Limb (tissue), 2 donors: ENCODE data around the gene LACTB.
"Not testable (repeated sequence)": the region's sequence is repeated elsewhere in the genome, so short reads cannot be mapped to it uniquely, and the experiment has no call there.

Experiments
- DNase-seq, 2 donors: peaks; one replicate each; pipeline ENCODE4 v3.0.0-alpha.2; 2016; ENCODE audit errors: extremely low spot score in 2 of 2

LACTB gene

GRCh38 chr15:63089260-63090043 lies 32.2 kb upstream of the LACTB start:
- peak in 1 of 2 donors; percentile 73 for DNase-seq

- no peak for DNase-seq
Observed at GRCh38 chr15:63090472-63090871, 31.2 kb upstream of the LACTB start.

- no peak for DNase-seq
Observed at GRCh38 chr15:63090887-63091286, 30.8 kb upstream of the LACTB start.

GRCh38 chr15:63091679-63092446 lies 29.8 kb upstream of the LACTB start:
- DNase-seq = no peak

- DNase-seq = peak; percentile 71 to 88
Observed at GRCh38 chr15:63093486-63094205, 28.0 kb upstream of the LACTB start.

GRCh38 chr15:63094495-63094931 lies 27.1 kb upstream of the LACTB start:
- DNase-seq = no peak

- DNase-seq = no peak
Observed at GRCh38 chr15:63096178-63096577, 25.5 kb upstream of the LACTB start.

- DNase-seq = not testable (repeated sequence)
Observed at GRCh38 chr15:63098901-63099300, 22.8 kb upstream of the LACTB start.

- DNase-seq = not testable (repeated sequence)
Observed at GRCh38 chr15:63099581-63099980, 22.1 kb upstream of the LACTB start.

GRCh38 chr15:63103416-63103815 lies 18.2 kb upstream of the LACTB start:
- no peak for DNase-seq

- DNase-seq = no peak
Observed at GRCh38 chr15:63104727-63105126, 16.9 kb upstream of the LACTB start.

- not testable (repeated sequence) for DNase-seq
Observed at GRCh38 chr15:63105354-63105753, 16.3 kb upstream of the LACTB start.

GRCh38 chr15:63107895-63108546 lies 13.6 kb upstream of the LACTB start:
- DNase-seq = peak; percentile 41

- DNase-seq = no peak
Observed at GRCh38 chr15:63109498-63109897, 12.2 kb upstream of the LACTB start.

- DNase-seq = no peak
Observed at GRCh38 chr15:63109920-63110319, 11.7 kb upstream of the LACTB start.

- no peak for DNase-seq
Observed at GRCh38 chr15:63110428-63111026, 11.1 kb upstream of the LACTB start.

- DNase-seq = no peak
Observed at GRCh38 chr15:63111481-63111880, 10.2 kb upstream of the LACTB start.

GRCh38 chr15:63112871-63113270 lies 8.8 kb upstream of the LACTB start:
- DNase-seq = no peak

- DNase-seq = no peak
Observed at GRCh38 chr15:63114465-63114864, 7.2 kb upstream of the LACTB start.

GRCh38 chr15:63118854-63119253 lies 2.8 kb upstream of the LACTB start:
- DNase-seq = no peak
